Endodermal cell (in vitro differentiated cells): ENCODE measurements around the gene HCFC1. TPM values are rescaled to one million over a fixed set of nuclear protein-coding genes. Genes with fewer than 3 reads are reported as not detected.
"Not testable (repeated sequence)": the region's sequence is repeated elsewhere in the genome, so short reads cannot be mapped to it uniquely, and the experiment has no call there.

Source experiments
- DNase-seq: peaks from one replicate; pipeline ENCODE4 v3.0.0-alpha.2; 2017
- H3K27ac ChIP-seq: 2 replicates; pipeline ENCODE4 v1.5.1; 2013; ENCODE audit warnings: mild to moderate bottlenecking, low read depth, low read length, moderate library complexity
- H3K27me3 ChIP-seq: 2 replicates; pipeline ENCODE4 v1.6.1; 2013; ENCODE audit warnings: mild to moderate bottlenecking, low read length, moderate library complexity; ENCODE audit not compliant: insufficient read depth, control insufficient read depth, poor library complexity, severe bottlenecking
- H3K36me3 ChIP-seq: 2 replicates; pipeline ENCODE4 v1.7.0; 2013; ENCODE audit warnings: mild to moderate bottlenecking, low read length, moderate library complexity; ENCODE audit not compliant: control insufficient read depth, insufficient read depth
- H3K4me1 ChIP-seq: one replicate; pipeline ENCODE4 v1.7.0; 2013; ENCODE audit warnings: low read length; ENCODE audit not compliant: control insufficient read depth, insufficient read depth
- H3K4me3 ChIP-seq: 2 replicates; pipeline ENCODE4 v1.5.1; 2013; ENCODE audit warnings: mild to moderate bottlenecking, low read length, moderate library complexity
- H3K9ac ChIP-seq: 2 replicates; pipeline ENCODE4 v1.6.1; 2013; ENCODE audit warnings: mild to moderate bottlenecking, low read length, moderate library complexity; ENCODE audit not compliant: poor library complexity, severe bottlenecking; ENCODE audit errors: extremely low read depth
- H3K9me3 ChIP-seq: 2 replicates; pipeline ENCODE4 v1.6.1; 2013; ENCODE audit warnings: mild to moderate bottlenecking, low read length, moderate library complexity; ENCODE audit not compliant: control insufficient read depth
- H3K27ac Mint-ChIP-seq: 2 replicates; pipeline ENCODE4 v1.8.0; 2020; ENCODE audit warnings: mixed read lengths
- H3K27me3 Mint-ChIP-seq: 2 replicates; pipeline ENCODE4 v1.8.0; 2021; ENCODE audit warnings: mild to moderate bottlenecking, mixed read lengths; ENCODE audit not compliant: insufficient read depth
- H3K36me3 Mint-ChIP-seq: 2 replicates; pipeline ENCODE4 v1.8.0; 2020; ENCODE audit warnings: low read depth, mixed read lengths
- H3K4me1 Mint-ChIP-seq: 2 replicates; pipeline ENCODE4 v1.8.0; 2020; ENCODE audit warnings: mixed read lengths
- H3K4me3 Mint-ChIP-seq: 2 replicates; pipeline ENCODE4 v1.8.0; 2020; ENCODE audit warnings: mild to moderate bottlenecking, moderate library complexity, mixed read lengths
- H3K9me3 Mint-ChIP-seq: 2 replicates; pipeline ENCODE4 v1.8.0; 2020; ENCODE audit warnings: mild to moderate bottlenecking, mixed read lengths
- CTCF ChIP-seq: fragments of 200-600 bp; sonication (generic); conservative IDR thresholded peaks from 2 replicates; pipeline ENCODE4 v1.5.0; 2021; ENCODE audit warnings: antibody characterized with exemption, mild to moderate bottlenecking
- WGBS, 2 experiments: methylation state at CpG; one replicate each; pipeline versions ENCODE4 v1.1.5 to v1.1.7; 2013; ENCODE audit warnings: missing lambda C conversion rate in 2 of 2, mixed read lengths in 1 of 2; ENCODE audit not compliant: insufficient coverage in 1 of 2, insufficient read length in 1 of 2; 5-methylcytosine and 5-hydroxymethylcytosine counted together
- total RNA-seq, 2 donors: library from RNA; stranded (reverse); fragmentation: NEBNext Ultra II Directional in 1 of 2; extraction: Animal tissue kit (Norgen Biotek cat#: 25700) in 1 of 2; gene quantifications; 2 replicates in 1 of 2; 3 replicates in 1 of 2; pipeline ENCODE4 v1.2.1, GENCODE V29; 2021

The HCFC1 gene
- total RNA-seq, 2 donors from 2014 or later: 93.4 to 112 TPM

GRCh38 chrX:153995504-153995903 lies 23.9 kb upstream of the HCFC1 start:
- DNase-seq: no peak
- Mint-ChIP-seq H3K36me3 (no peaks in the 10 kb centered on the region), H3K27me3 (no peaks in the 10 kb centered on the region), H3K4me3 (no peak overlapping the region), H3K9me3 (peaks cover 61% of the 10 kb centered on the region), H3K4me1 (no peaks in the 10 kb centered on the region), H3K27ac (no peak overlapping the region)
- Histone ChIP-seq H3K4me1 (no peaks in the 10 kb centered on the region), H3K27ac (no peak overlapping the region), H3K36me3 (no peaks in the 10 kb centered on the region), H3K9ac (no peak overlapping the region), H3K4me3 (no peak overlapping the region), H3K9me3 (no peaks in the 10 kb centered on the region), H3K27me3 (no peaks in the 10 kb centered on the region)
- TF ChIP-seq CTCF: no peak
- WGBS, 2 experiments: 92 to 93% methylated on average over 2 to 7 of the region's 8 CpGs

- not testable (repeated sequence) for H3K27me3 ChIP-seq, H3K27ac ChIP-seq, H3K4me3 Mint-ChIP-seq, H3K36me3 Mint-ChIP-seq, H3K27me3 Mint-ChIP-seq, H3K9ac ChIP-seq, H3K4me1 Mint-ChIP-seq, DNase-seq, H3K27ac Mint-ChIP-seq, H3K9me3 ChIP-seq, H3K4me1 ChIP-seq, H3K36me3 ChIP-seq, H3K4me3 ChIP-seq
- H3K9me3 Mint-ChIP-seq: peaks cover 66% of the 10 kb centered on the region
- no CpG with 5 or more reads among the region's 5 CpGs for WGBS, 2 experiments
Measured at GRCh38 chrX:153994398-153994797, 22.8 kb upstream of the HCFC1 start.

- H3K4me1 ChIP-seq: no peaks in the 10 kb centered on the region
- no peak overlapping the region for H3K27ac Mint-ChIP-seq
- H3K36me3 ChIP-seq: no peaks in the 10 kb centered on the region
- no peaks in the 10 kb centered on the region for H3K27me3 Mint-ChIP-seq
- H3K9ac ChIP-seq: no peak overlapping the region
- peaks cover 65% of the 10 kb centered on the region for H3K9me3 Mint-ChIP-seq
- H3K36me3 Mint-ChIP-seq: no peaks in the 10 kb centered on the region
- no peak overlapping the region for H3K27ac ChIP-seq
- WGBS, 2 experiments: 89 to 93% methylated on average over 3 to 10 of the region's 10 CpGs
- no peaks in the 10 kb centered on the region for H3K4me1 Mint-ChIP-seq
- H3K9me3 ChIP-seq: no peaks in the 10 kb centered on the region
- no peak overlapping the region for H3K4me3 Mint-ChIP-seq
- H3K4me3 ChIP-seq: no peak overlapping the region
- no peak for TF ChIP-seq CTCF
- no peak for DNase-seq
- no peaks in the 10 kb centered on the region for H3K27me3 ChIP-seq
Measured at GRCh38 chrX:153993978-153994377, 22.4 kb upstream of the HCFC1 start.

- Mint-ChIP-seq H3K27ac (no peak overlapping the region), H3K9me3 (peaks cover 64% of the 10 kb centered on the region), H3K27me3 (no peaks in the 10 kb centered on the region), H3K36me3 (no peaks in the 10 kb centered on the region), H3K4me3 (no peak overlapping the region), H3K4me1 (no peaks in the 10 kb centered on the region)
- Histone ChIP-seq H3K9ac (no peak overlapping the region), H3K36me3 (no peaks in the 10 kb centered on the region), H3K4me1 (no peaks in the 10 kb centered on the region), H3K9me3 (no peaks in the 10 kb centered on the region), H3K27me3 (no peaks in the 10 kb centered on the region), H3K4me3 (no peak overlapping the region), H3K27ac (no peak overlapping the region)
- WGBS, 2 experiments: 91% methylated on average over 11 of the region's 12 CpGs; no CpG with 5 or more reads in 1 of the 2 experiments
- TF ChIP-seq CTCF: no peak
- no peak for DNase-seq
Measured at GRCh38 chrX:153993079-153993478, 21.5 kb upstream of the HCFC1 start.
